Type B pancreatic cell (in vitro differentiated cells): ENCODE results near the gene PDE9A. TPM values are rescaled to one million over a fixed set of nuclear protein-coding genes. Genes with fewer than 3 reads are reported as not detected.

ENCODE experiments used
- DNase-seq: peaks from one replicate; pipeline ENCODE4 v3.0.0; 2021; ENCODE audit warnings: mixed read lengths; ENCODE audit not compliant: unreplicated experiment; ENCODE audit errors: extremely low spot score
- H3K27ac Mint-ChIP-seq: 2 replicates; pipeline ENCODE4 v1.8.0; 2021; ENCODE audit warnings: mild to moderate bottlenecking, mixed read lengths
- H3K27me3 Mint-ChIP-seq: 2 replicates; pipeline ENCODE4 v1.8.0; 2021; ENCODE audit warnings: mixed read lengths
- H3K36me3 Mint-ChIP-seq: 2 replicates; pipeline ENCODE4 v1.8.0; 2021; ENCODE audit warnings: mixed read lengths
- H3K4me1 Mint-ChIP-seq: one replicate; pipeline ENCODE4 v1.8.0; 2021; ENCODE audit warnings: mixed read lengths; ENCODE audit not compliant: unreplicated experiment
- H3K4me3 Mint-ChIP-seq: 2 replicates; pipeline ENCODE4 v1.8.0; 2021; ENCODE audit warnings: mild to moderate bottlenecking, mixed read lengths
- H3K9me3 Mint-ChIP-seq: 2 replicates; pipeline ENCODE4 v1.8.0; 2021; ENCODE audit warnings: mixed read lengths
- CTCF ChIP-seq: fragments of 200-600 bp; sonication (generic); conservative IDR thresholded peaks from 2 replicates; pipeline ENCODE4 v1.5.0; 2021; ENCODE audit warnings: antibody characterized with exemption, mild to moderate bottlenecking
- total RNA-seq: library from RNA; stranded (reverse); gene quantifications from 2 replicates; pipeline ENCODE4 v1.2.1, GENCODE V29; 2021; ENCODE audit warnings: low replicate concordance

Gene PDE9A
- total RNA-seq, 1 donor from 2014 or later, result 18.6 TPM

GRCh38 chr21:42745511-42746239 lies 92.3 kb downstream of the PDE9A start:
- Mint-ChIP-seq H3K36me3 (no peaks in the 10 kb centered on the region), H3K27me3 (no peaks in the 10 kb centered on the region), H3K4me1 (peaks cover 24% of the 10 kb centered on the region), H3K27ac (peak overlapping the region; percentile 25), H3K4me3 (no peak overlapping the region), H3K9me3 (no peaks in the 10 kb centered on the region)
- no peak for TF ChIP-seq CTCF
- DNase-seq, result no peak

GRCh38 chr21:42746240-42746592 lies 92.8 kb downstream of the PDE9A start:
- H3K9me3 Mint-ChIP-seq, result no peaks in the 10 kb centered on the region
- peaks cover 24% of the 10 kb centered on the region for H3K4me1 Mint-ChIP-seq
- no peaks in the 10 kb centered on the region for H3K36me3 Mint-ChIP-seq
- no peak for DNase-seq
- H3K4me3 Mint-ChIP-seq, result no peak overlapping the region
- H3K27me3 Mint-ChIP-seq, result no peaks in the 10 kb centered on the region
- peak overlapping the region; percentile 25 for H3K27ac Mint-ChIP-seq
- no peak for TF ChIP-seq CTCF

- no peak for DNase-seq
- no peak for TF ChIP-seq CTCF
- Mint-ChIP-seq H3K9me3 (no peaks in the 10 kb centered on the region), H3K4me3 (no peak overlapping the region), H3K36me3 (no peaks in the 10 kb centered on the region), H3K27ac (no peak overlapping the region), H3K27me3 (no peaks in the 10 kb centered on the region), H3K4me1 (peaks cover 20% of the 10 kb centered on the region)
Measured at GRCh38 chr21:42746593-42747275, 93.3 kb downstream of the PDE9A start.

GRCh38 chr21:42747276-42747701 lies 93.9 kb downstream of the PDE9A start:
- H3K4me3 Mint-ChIP-seq, result no peak overlapping the region
- no peak for TF ChIP-seq CTCF
- peaks cover 14% of the 10 kb centered on the region for H3K4me1 Mint-ChIP-seq
- H3K36me3 Mint-ChIP-seq, result no peaks in the 10 kb centered on the region
- no peaks in the 10 kb centered on the region for H3K9me3 Mint-ChIP-seq
- no peak overlapping the region for H3K27ac Mint-ChIP-seq
- H3K27me3 Mint-ChIP-seq, result no peaks in the 10 kb centered on the region
- DNase-seq, result no peak

GRCh38 chr21:42747746-42748351 lies 94.4 kb downstream of the PDE9A start:
- no peaks in the 10 kb centered on the region for H3K27me3 Mint-ChIP-seq
- H3K36me3 Mint-ChIP-seq, result no peaks in the 10 kb centered on the region
- H3K4me1 Mint-ChIP-seq, result peaks cover 14% of the 10 kb centered on the region
- no peak overlapping the region for H3K27ac Mint-ChIP-seq
- no peak for TF ChIP-seq CTCF
- no peak overlapping the region for H3K4me3 Mint-ChIP-seq
- no peak for DNase-seq
- no peaks in the 10 kb centered on the region for H3K9me3 Mint-ChIP-seq
